Endothelial cell (in vitro differentiated cells): ENCODE measurements around the gene TAS2R50. TPM values are rescaled to one million over a fixed set of nuclear protein-coding genes. Genes with fewer than 3 reads are reported as not detected.

ENCODE experiments used
- total RNA-seq: library from RNA; stranded (reverse); fragmentation: NEBNext Ultra II Directional; extraction: Animal tissue kit (Norgen Biotek cat#: 25700); gene quantifications from one replicate; pipeline ENCODE4 v1.2.1, GENCODE V29; 2021; ENCODE audit not compliant: unreplicated experiment

Gene TAS2R50
- total RNA-seq, 1 donor from 2014 or later: 1.2 TPM

Other genes starting within 250 kb of the TAS2R50 start
- gene TAS2R7, start 184.3 kb downstream of the TAS2R50 start, total RNA-seq: not detected
- gene TAS2R8, start 179.6 kb downstream of the TAS2R50 start, total RNA-seq: 0.44 TPM
- gene TAS2R9, start 176.7 kb downstream of the TAS2R50 start, total RNA-seq: not detected
- gene TAS2R10, start 160.6 kb downstream of the TAS2R50 start, total RNA-seq: 0.87 TPM
- gene PRR4, start 137.4 kb downstream of the TAS2R50 start, total RNA-seq: 3.7 TPM
- gene PRH1, start 102.7 kb downstream of the TAS2R50 start, total RNA-seq: 15.6 TPM
- 0.90 TPM for gene TAS2R13, start 77.3 kb downstream of the TAS2R50 start, total RNA-seq
- not detected for gene PRH2, start 57.7 kb downstream of the TAS2R50 start, total RNA-seq
- gene TAS2R14, start 47.6 kb downstream of the TAS2R50 start, total RNA-seq: 2.0 TPM
- gene TAS2R20, start 11.4 kb upstream of the TAS2R50 start, total RNA-seq: 1.7 TPM
- 3.4 TPM for gene TAS2R19, start 35.7 kb upstream of the TAS2R50 start, total RNA-seq
- gene TAS2R31, start 44.5 kb upstream of the TAS2R50 start, total RNA-seq: 3.1 TPM
- 0.82 TPM for gene TAS2R46, start 75.4 kb upstream of the TAS2R50 start, total RNA-seq
- 0.62 TPM for gene TAS2R43, start 105.4 kb upstream of the TAS2R50 start, total RNA-seq
- 1.7 TPM for gene TAS2R30, start 147.7 kb upstream of the TAS2R50 start, total RNA-seq
- 15.9 TPM for gene SMIM10L1, start 184.3 kb upstream of the TAS2R50 start, total RNA-seq
- not detected for gene TAS2R42, start 200.0 kb upstream of the TAS2R50 start, total RNA-seq